ENCODE measurements around the gene ANKHD1.

DNA sequence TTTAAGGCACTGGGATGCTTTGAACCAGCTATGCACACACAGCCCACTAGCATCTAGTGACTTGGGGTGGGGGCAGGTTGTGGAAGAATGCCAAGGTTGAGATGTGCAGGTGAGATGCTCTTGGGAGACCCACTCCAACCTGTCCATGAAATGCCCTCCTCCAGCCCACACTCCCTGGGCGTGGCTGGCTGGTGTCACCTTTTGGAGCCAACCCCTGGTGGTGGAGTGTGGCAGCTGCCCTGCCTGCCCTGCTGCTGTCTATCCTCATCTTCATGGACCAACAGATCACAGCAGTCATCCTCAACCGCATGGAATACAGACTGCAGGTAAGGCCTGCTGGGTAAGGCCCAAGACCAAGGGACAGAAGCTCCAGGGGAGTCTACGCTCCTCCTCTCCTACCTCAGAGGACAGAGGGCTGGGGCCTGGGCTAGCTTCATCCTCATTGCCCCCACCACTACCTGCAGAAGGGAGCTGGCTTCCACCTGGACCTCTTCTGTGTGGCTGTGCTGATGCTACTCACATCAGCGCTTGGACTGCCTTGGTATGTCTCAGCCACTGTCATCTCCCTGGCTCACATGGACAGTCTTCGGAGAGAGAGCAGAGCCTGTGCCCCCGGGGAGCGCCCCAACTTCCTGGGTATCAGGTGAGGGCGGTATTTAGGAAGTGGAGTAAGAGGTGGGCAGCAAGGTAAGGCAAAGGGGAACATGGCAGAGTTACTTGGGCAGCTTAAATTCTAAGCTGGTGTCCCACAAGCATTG, 34.2 kb upstream of the ANKHD1 start:
- TF ChIP-seq, protein P1, sequence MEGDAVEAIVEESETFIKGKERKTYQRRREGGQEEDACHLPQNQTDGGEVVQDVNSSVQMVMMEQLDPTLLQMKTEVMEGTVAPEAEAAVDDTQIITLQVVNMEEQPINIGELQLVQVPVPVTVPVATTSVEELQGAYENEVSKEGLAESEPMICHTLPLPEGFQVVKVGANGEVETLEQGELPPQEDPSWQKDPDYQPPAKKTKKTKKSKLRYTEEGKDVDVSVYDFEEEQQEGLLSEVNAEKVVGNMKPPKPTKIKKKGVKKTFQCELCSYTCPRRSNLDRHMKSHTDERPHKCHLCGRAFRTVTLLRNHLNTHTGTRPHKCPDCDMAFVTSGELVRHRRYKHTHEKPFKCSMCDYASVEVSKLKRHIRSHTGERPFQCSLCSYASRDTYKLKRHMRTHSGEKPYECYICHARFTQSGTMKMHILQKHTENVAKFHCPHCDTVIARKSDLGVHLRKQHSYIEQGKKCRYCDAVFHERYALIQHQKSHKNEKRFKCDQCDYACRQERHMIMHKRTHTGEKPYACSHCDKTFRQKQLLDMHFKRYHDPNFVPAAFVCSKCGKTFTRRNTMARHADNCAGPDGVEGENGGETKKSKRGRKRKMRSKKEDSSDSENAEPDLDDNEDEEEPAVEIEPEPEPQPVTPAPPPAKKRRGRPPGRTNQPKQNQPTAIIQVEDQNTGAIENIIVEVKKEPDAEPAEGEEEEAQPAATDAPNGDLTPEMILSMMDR (conservative IDR thresholded peaks at IDR 0.05 in 1 of 2, IDR thresholded peaks at IDR 0.05 in 1 of 2; ENCODE audit: low read depth in 1 of 2, low read length in 2 of 2): no peak
- no peak for TF ChIP-seq EZH2 (IDR thresholded peaks at IDR 0.05; ENCODE audit: low read length, missing control alignments)

All from fibroblast of lung (primary cell).